Sigmoid colon (tissue), 7 donors: ENCODE data around the gene ZNF844. TPM values are rescaled to one million over a fixed set of nuclear protein-coding genes. Genes with fewer than 3 reads are reported as not detected.

ENCODE experiments used
- DNase-seq: peaks from one replicate; pipeline ENCODE4 v3.0.0-alpha.2; 2019
- H3K27ac ChIP-seq, 4 donors: fragments of 200-600 bp; sonication (generic); one replicate each; pipeline ENCODE4 v1.5.1; 2016 to 2019; ENCODE audit warnings: mild to moderate bottlenecking in 1 of 4
- H3K27me3 ChIP-seq, 3 donors: fragments of 200-600 bp; sonication (generic); one replicate each; pipeline ENCODE4 v1.5.1; 2019; ENCODE audit warnings: mild to moderate bottlenecking in 1 of 3
- H3K36me3 ChIP-seq, 4 donors: fragments of 200-600 bp; sonication (generic); one replicate each; pipeline ENCODE4 v1.5.1; 2016 to 2019
- H3K4me1 ChIP-seq, 4 donors: fragments of 200-600 bp; sonication (generic); one replicate each; pipeline ENCODE4 v1.5.1; 2017 to 2019
- H3K4me3 ChIP-seq, 4 donors: fragments of 200-600 bp; sonication (generic); one replicate each; pipeline ENCODE4 v1.5.1; 2017 to 2019; ENCODE audit warnings: mild to moderate bottlenecking in 2 of 4, moderate library complexity in 1 of 4
- H3K9me3 ChIP-seq, 4 donors: fragments of 200-600 bp in 3 of 4; sonication (generic) in 3 of 4; one replicate each; pipeline versions ENCODE4 v1.5.1 to v1.6.1; 2013 to 2019
- CTCF ChIP-seq, 4 experiments: fragments of 450-650 bp in 3 of 4; fragments of 200-600 bp in 1 of 4; IDR thresholded peaks; one replicate each; pipeline ENCODE4 v1.5.1; 2016 to 2019; ENCODE audit warnings: antibody characterized with exemption in 4 of 4, mild to moderate bottlenecking in 3 of 4, moderate library complexity in 2 of 4
- EP300 ChIP-seq, 4 donors: sonication (generic); formaldehyde crosslinking; IDR thresholded peaks; one replicate each; pipeline ENCODE4 v1.6.1; 2017; ENCODE audit warnings: antibody characterized with exemption in 4 of 4
- POLR2A ChIP-seq, 2 donors: fragments of 450-650 bp; IDR thresholded peaks; one replicate each; pipeline ENCODE4 v1.6.1; 2016; ENCODE audit warnings: antibody characterized with exemption in 2 of 2, mild to moderate bottlenecking in 2 of 2, moderate library complexity in 2 of 2
- POLR2AphosphoS5 ChIP-seq, 4 donors: sonication (generic); formaldehyde crosslinking; IDR thresholded peaks; one replicate each; pipeline ENCODE4 v1.6.1; 2017; ENCODE audit warnings: antibody characterized with exemption in 4 of 4
- WGBS, 2 donors: extraction: QIAGEN DNeasy Blood & Tissue Kit; methylation state at CpG; one replicate each; pipeline ENCODE4 v1.1.7; 2013; 5-methylcytosine and 5-hydroxymethylcytosine counted together
- intact Hi-C: fragments of 100-400 bp; cut with DNase I; formaldehyde crosslinking; loops from one replicate; pipeline ENCODE4 v1.15.1; 2023
- polyA plus RNA-seq, 3 donors: library from polyadenylated mRNA; stranded (reverse); fragments of 200-250 nt; gene quantifications; one replicate each; pipeline ENCODE4 v1.2.3, GENCODE V29; 2013
- total RNA-seq, 4 donors: library from RNA; depleted of rRNA; stranded (reverse); fragments of >200 nt; gene quantifications; one replicate each; pipeline ENCODE4 v1.1.0, GENCODE V29; 2016
- donor health status: healthy with polysubstance abuse.
- donor health status: Bipolar disorder and iron deficiency.
- donor health status: healthy.

ZNF844 gene
- total and polyA plus RNA-seq, 7 donors = 2.4 to 13.2 (median 6.8) TPM

- intact Hi-C loops = no loop called here
- 50% methylated on average over 2 of the region's 2 CpGs for WGBS, 2 donors
- H3K9me3 ChIP-seq = peaks cover 0 to 15% (median under 1%) of the 10 kb centered on the region in 4 donors
Observed at GRCh38 chr19:12111176-12111575, 46.6 kb downstream of the ZNF844 start.

GRCh38 chr19:12111943-12112637 is 47.6 kb downstream of the ZNF844 start:
- DNase-seq = no peak
- intact Hi-C loops = no loop called here
- Histone ChIP-seq H3K4me1 (no peaks in the 10 kb centered on the region), H3K36me3 (peaks cover 9 to 23% (median 15%) of the 10 kb centered on the region in 4 donors), H3K27me3 (no peaks in the 10 kb centered on the region), H3K9me3 (peaks cover 0 to 15% (median under 1%) of the 10 kb centered on the region in 4 donors), H3K27ac (no peak overlapping the region), H3K4me3 (no peak overlapping the region)
- 95 to 96% methylated on average over 8 of the region's 8 CpGs for WGBS, 2 donors
- TF ChIP-seq CTCF (IDR thresholded peaks at IDR 0.05) (no peak), POLR2A (IDR thresholded peaks at IDR 0.05) (no peak), POLR2AphosphoS5 (IDR thresholded peaks at IDR 0.05) (no peak), EP300 (IDR thresholded peaks at IDR 0.05) (no peak)

More at GRCh38 chr19:12111176-12111575, 46.6 kb downstream of the ZNF844 start:
- DNase-seq = no peak
- no peak overlapping the region for H3K27ac ChIP-seq
- peaks cover 9 to 23% (median 15%) of the 10 kb centered on the region in 4 donors for H3K36me3 ChIP-seq
- no peaks in the 10 kb centered on the region for H3K4me1 ChIP-seq
- TF ChIP-seq POLR2AphosphoS5 (IDR thresholded peaks at IDR 0.05) (no peak), POLR2A (IDR thresholded peaks at IDR 0.05) (no peak), EP300 (IDR thresholded peaks at IDR 0.05) (no peak), CTCF (IDR thresholded peaks at IDR 0.05) (no peak)
- H3K27me3 ChIP-seq = no peaks in the 10 kb centered on the region
- no peak overlapping the region for H3K4me3 ChIP-seq

- intact Hi-C loops = no loop called here
Observed at GRCh38 chr19:12112701-12113100, 48.2 kb downstream of the ZNF844 start.

GRCh38 chr19:12113121-12113520 is 48.6 kb downstream of the ZNF844 start:
- H3K27ac ChIP-seq = no peak overlapping the region
- peaks cover 9 to 23% (median 15%) of the 10 kb centered on the region in 4 donors for H3K36me3 ChIP-seq
- DNase-seq = no peak
- H3K4me3 ChIP-seq = no peak overlapping the region
- intact Hi-C loops = no loop called here
- no peaks in the 10 kb centered on the region for H3K27me3 ChIP-seq
- H3K4me1 ChIP-seq = no peaks in the 10 kb centered on the region
- WGBS, 2 donors = 93 to 97% methylated on average over 5 of the region's 5 CpGs
- H3K9me3 ChIP-seq = peaks cover 0 to 15% (median under 1%) of the 10 kb centered on the region in 4 donors
- no peak for TF ChIP-seq POLR2A (IDR thresholded peaks at IDR 0.05)
- no peak for TF ChIP-seq EP300 (IDR thresholded peaks at IDR 0.05)
- TF ChIP-seq POLR2AphosphoS5 (IDR thresholded peaks at IDR 0.05) = no peak
- TF ChIP-seq CTCF (IDR thresholded peaks at IDR 0.05) = no peak

More at GRCh38 chr19:12112701-12113100, 48.2 kb downstream of the ZNF844 start:
- no peak for DNase-seq
- H3K36me3 ChIP-seq = peaks cover 9 to 23% (median 15%) of the 10 kb centered on the region in 4 donors
- peaks cover 0 to 15% (median under 1%) of the 10 kb centered on the region in 4 donors for H3K9me3 ChIP-seq
- TF ChIP-seq POLR2A (IDR thresholded peaks at IDR 0.05) (no peak), CTCF (IDR thresholded peaks at IDR 0.05) (no peak), POLR2AphosphoS5 (IDR thresholded peaks at IDR 0.05) (no peak), EP300 (IDR thresholded peaks at IDR 0.05) (no peak)
- WGBS, 2 donors = 87 to 89% methylated on average over 8 of the region's 8 CpGs
- H3K27ac ChIP-seq = no peak overlapping the region
- no peaks in the 10 kb centered on the region for H3K27me3 ChIP-seq
- no peak overlapping the region for H3K4me3 ChIP-seq
- H3K4me1 ChIP-seq = no peaks in the 10 kb centered on the region
